ENCODE results near the gene RALGPS1. TPM values are rescaled to one million over a fixed set of nuclear protein-coding genes. Genes with fewer than 3 reads are reported as not detected.
A peak's percentile ranks its signal among the peaks of the same experiment; 100 is the strongest.

Gene RALGPS1
- polyA plus RNA-seq, 3 donors, result 0.60 to 4.6 (median 1.3) TPM

- no peak overlapping the region for H2AFZ ChIP-seq (ENCODE audit: insufficient read depth, low read depth, low read length, poor library complexity, severe bottlenecking)
- TF ChIP-seq CTCF (IDR thresholded peaks at IDR 0.05), result no peak
- H3K9me3 Mint-ChIP-seq, result peaks cover 0 to 4% (median 0%) of the 10 kb centered on the region in 7 donors
- no peaks in the 10 kb centered on the region for H3K9me3 ChIP-seq (replicated peaks in 1 of 2; ENCODE audit: control insufficient read depth in 1 of 2, insufficient read depth in 1 of 2, low read length in 2 of 2)
- no peak overlapping the region for H3K9ac ChIP-seq (ENCODE audit: insufficient read depth, low read length, poor library complexity, severe bottlenecking)
- H3K36me3 Mint-ChIP-seq, result no peaks in the 10 kb centered on the region
- H3K4me1 Mint-ChIP-seq, result peaks cover 19% of the 10 kb centered on the region
- peaks cover 9 to 15% of the 10 kb centered on the region in 2 donors for H3K4me1 ChIP-seq (ENCODE audit: control insufficient read depth in 1 of 2, insufficient read depth in 2 of 2, low read length in 2 of 2)
- no peak for DNase-seq
- no peaks in the 10 kb centered on the region for H3K36me3 ChIP-seq (replicated peaks in 1 of 2; ENCODE audit: control insufficient read depth in 1 of 2, insufficient read depth in 2 of 2, low read length in 2 of 2)
- H3K4me3 Mint-ChIP-seq, result peak overlapping the region in 1 of 2 donors; percentile 12
- H3K4me2 ChIP-seq (replicated peaks; ENCODE audit: extremely low read depth, low read length, poor library complexity, severe bottlenecking), result no peak overlapping the region
- H3K27ac Mint-ChIP-seq, result no peak overlapping the region
- peaks cover 16 to 28% (median 21%) of the 10 kb centered on the region in 3 donors for H3K27me3 Mint-ChIP-seq (ENCODE audit: low read depth in 3 of 3)
- no peaks in the 10 kb centered on the region for H3K79me2 ChIP-seq (ENCODE audit: insufficient read depth, low read length)
- intact Hi-C loops (cut with micrococcal nuclease), result no loop called here
- H3K27me3 ChIP-seq (ENCODE audit: control insufficient read depth in 2 of 2, insufficient read depth in 2 of 2, low read length in 2 of 2), result peaks cover 0 to 5% of the 10 kb centered on the region in 2 donors
- H3K4me3 ChIP-seq (replicated peaks in 1 of 3; ENCODE audit: low read depth in 2 of 3, low read length in 3 of 3), result no peak overlapping the region
- no peak overlapping the region for H3K27ac ChIP-seq (ENCODE audit: low read depth in 1 of 2, low read length in 2 of 2)
- H4K20me1 ChIP-seq (ENCODE audit: insufficient read depth, low read length), result no peaks in the 10 kb centered on the region
These were observed 27.8 kb downstream of the RALGPS1 start for GRCh38 chr9:126942399-126942798.

- intact Hi-C loops (cut with micrococcal nuclease), result no loop called here
- H3K9ac ChIP-seq (ENCODE audit: insufficient read depth, low read length, poor library complexity, severe bottlenecking), result no peak overlapping the region
- H3K79me2 ChIP-seq (ENCODE audit: insufficient read depth, low read length), result no peaks in the 10 kb centered on the region
- no peaks in the 10 kb centered on the region for H3K9me3 ChIP-seq (replicated peaks in 1 of 2; ENCODE audit: control insufficient read depth in 1 of 2, insufficient read depth in 1 of 2, low read length in 2 of 2)
- no peak for TF ChIP-seq CTCF (IDR thresholded peaks at IDR 0.05)
- DNase-seq, result no peak
- H4K20me1 ChIP-seq (ENCODE audit: insufficient read depth, low read length), result no peaks in the 10 kb centered on the region
- Mint-ChIP-seq H3K36me3 (no peaks in the 10 kb centered on the region), H3K27me3 (ENCODE audit: low read depth in 3 of 3) (peaks cover 12 to 19% (median 15%) of the 10 kb centered on the region in 3 donors), H3K4me1 (peaks cover 16% of the 10 kb centered on the region), H3K27ac (peak overlapping the region in 1 of 7 donors; percentile 65), H3K4me3 (peak overlapping the region in 1 of 2 donors; percentile 1), H3K9me3 (peaks cover 0 to 2% (median 0%) of the 10 kb centered on the region in 7 donors)
- WGBS (ENCODE audit: insufficient coverage), result no CpG with 5 or more reads among the region's 7 CpGs
- peaks cover 0 to 5% of the 10 kb centered on the region in 2 donors for H3K27me3 ChIP-seq (ENCODE audit: control insufficient read depth in 2 of 2, insufficient read depth in 2 of 2, low read length in 2 of 2)
- no peak overlapping the region for H3K27ac ChIP-seq (ENCODE audit: low read depth in 1 of 2, low read length in 2 of 2)
- H3K36me3 ChIP-seq (replicated peaks in 1 of 2; ENCODE audit: control insufficient read depth in 1 of 2, insufficient read depth in 2 of 2, low read length in 2 of 2), result no peaks in the 10 kb centered on the region
- H2AFZ ChIP-seq (ENCODE audit: insufficient read depth, low read depth, low read length, poor library complexity, severe bottlenecking), result no peak overlapping the region
- H3K4me3 ChIP-seq (replicated peaks in 1 of 3; ENCODE audit: low read depth in 2 of 3, low read length in 3 of 3), result no peak overlapping the region
- no peak overlapping the region for H3K4me2 ChIP-seq (replicated peaks; ENCODE audit: extremely low read depth, low read length, poor library complexity, severe bottlenecking)
- H3K4me1 ChIP-seq (ENCODE audit: control insufficient read depth in 1 of 2, insufficient read depth in 2 of 2, low read length in 2 of 2), result peaks cover 9 to 15% of the 10 kb centered on the region in 2 donors
These were observed 31.1 kb downstream of the RALGPS1 start for GRCh38 chr9:126945682-126946081.

Data from CD14-positive monocyte (primary cell).